Measurements from ENCODE around the gene TRABD2B.
A peak's percentile ranks its signal among the peaks of the same experiment; 100 is the strongest.

TRABD2B gene

DNA sequence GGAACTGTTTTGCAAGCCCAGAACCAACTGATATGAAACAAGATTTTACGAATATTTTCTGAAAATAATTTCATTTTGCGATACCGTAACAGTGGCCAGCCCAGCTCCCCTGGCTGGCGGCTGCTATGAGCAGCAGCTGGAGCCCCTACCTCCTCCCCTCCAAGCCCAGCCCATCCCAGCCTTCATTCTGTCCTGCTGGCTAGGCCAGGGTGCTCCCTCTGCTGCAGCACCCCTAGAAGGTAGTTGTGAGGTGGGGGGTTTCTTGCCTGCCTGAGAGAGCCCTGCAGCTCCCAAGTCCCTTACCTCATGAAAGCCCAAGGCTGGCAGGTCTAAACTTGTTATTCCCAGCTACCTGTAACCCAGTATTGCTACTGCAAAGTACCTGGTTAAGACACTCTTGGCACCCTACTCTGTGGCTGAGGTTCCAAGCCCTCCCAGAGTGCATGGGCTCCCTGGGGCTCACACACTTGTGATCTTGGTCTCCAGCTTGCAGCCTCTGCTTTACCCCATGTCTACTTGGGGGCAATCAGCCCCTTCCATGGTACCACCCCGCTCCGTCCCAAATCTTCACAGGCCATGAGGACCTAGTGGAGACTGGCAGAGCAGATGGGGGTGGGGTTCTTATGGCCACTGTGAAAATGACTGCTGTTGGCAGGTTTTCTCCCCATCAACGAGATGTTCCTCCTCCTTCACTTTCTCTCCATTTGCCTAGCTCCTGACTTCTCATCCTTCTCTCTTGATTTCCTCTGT, 239.8 kb downstream of the TRABD2B start:
- no peak overlapping the region for H3K4me3 ChIP-seq (ENCODE audit: control insufficient read depth, low read depth, low read length)
- DNase-seq (ENCODE audit: low read depth), result no peak
- TF ChIP-seq, protein P1, sequence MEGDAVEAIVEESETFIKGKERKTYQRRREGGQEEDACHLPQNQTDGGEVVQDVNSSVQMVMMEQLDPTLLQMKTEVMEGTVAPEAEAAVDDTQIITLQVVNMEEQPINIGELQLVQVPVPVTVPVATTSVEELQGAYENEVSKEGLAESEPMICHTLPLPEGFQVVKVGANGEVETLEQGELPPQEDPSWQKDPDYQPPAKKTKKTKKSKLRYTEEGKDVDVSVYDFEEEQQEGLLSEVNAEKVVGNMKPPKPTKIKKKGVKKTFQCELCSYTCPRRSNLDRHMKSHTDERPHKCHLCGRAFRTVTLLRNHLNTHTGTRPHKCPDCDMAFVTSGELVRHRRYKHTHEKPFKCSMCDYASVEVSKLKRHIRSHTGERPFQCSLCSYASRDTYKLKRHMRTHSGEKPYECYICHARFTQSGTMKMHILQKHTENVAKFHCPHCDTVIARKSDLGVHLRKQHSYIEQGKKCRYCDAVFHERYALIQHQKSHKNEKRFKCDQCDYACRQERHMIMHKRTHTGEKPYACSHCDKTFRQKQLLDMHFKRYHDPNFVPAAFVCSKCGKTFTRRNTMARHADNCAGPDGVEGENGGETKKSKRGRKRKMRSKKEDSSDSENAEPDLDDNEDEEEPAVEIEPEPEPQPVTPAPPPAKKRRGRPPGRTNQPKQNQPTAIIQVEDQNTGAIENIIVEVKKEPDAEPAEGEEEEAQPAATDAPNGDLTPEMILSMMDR (conservative IDR thresholded peaks at IDR 0.05; ENCODE audit: control insufficient read depth, insufficient read depth, low read depth, low read length), result no peak

DNA sequence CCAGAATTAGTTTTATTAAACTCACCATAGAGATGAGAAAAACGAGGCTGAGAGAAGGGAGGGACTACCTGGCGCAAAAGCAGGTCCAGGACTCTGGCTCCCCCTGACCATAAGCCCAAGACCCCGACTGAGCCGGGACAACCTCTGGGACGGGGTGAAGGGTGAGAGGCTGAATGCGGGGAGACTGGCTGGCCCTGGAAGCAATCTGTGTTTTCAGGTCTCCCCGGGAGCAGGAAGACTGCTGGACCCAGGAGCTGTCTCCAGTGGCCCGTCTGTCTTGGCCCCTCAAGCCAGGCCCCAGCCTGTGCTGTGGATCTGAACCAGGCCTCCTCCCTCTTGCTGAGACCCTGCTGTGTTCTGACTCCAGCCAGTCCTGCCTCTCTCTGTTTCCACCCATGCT, 240.8 kb downstream of the TRABD2B start:
- TF ChIP-seq, protein P1 (conservative IDR thresholded peaks at IDR 0.05; ENCODE audit: control insufficient read depth, insufficient read depth, low read depth, low read length), result no peak
- DNase-seq (ENCODE audit: low read depth), result no peak
- H3K4me3 ChIP-seq (ENCODE audit: control insufficient read depth, low read depth, low read length), result no peak overlapping the region

DNA sequence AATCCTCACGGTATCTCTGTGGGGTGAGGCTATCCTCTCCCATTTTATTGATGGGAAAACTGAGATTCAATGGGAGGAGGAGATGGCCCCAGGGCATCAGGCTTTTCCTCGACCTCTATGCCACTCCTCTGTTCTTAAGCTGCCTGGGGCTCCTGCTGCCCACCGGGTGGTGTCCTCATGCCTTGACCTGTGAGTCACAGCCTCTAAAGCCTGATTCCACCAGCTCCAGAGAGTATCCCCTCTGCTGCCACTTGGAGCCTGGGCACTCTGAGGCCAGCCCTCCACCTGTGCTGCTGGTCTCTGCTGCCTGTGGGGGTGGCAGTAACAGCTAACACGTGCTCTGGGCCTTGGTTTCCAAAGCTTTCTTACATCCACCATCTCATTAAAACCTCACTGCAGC, 241.2 kb downstream of the TRABD2B start:
- TF ChIP-seq, protein P1 (conservative IDR thresholded peaks at IDR 0.05; ENCODE audit: control insufficient read depth, insufficient read depth, low read depth, low read length), result no peak

DNA sequence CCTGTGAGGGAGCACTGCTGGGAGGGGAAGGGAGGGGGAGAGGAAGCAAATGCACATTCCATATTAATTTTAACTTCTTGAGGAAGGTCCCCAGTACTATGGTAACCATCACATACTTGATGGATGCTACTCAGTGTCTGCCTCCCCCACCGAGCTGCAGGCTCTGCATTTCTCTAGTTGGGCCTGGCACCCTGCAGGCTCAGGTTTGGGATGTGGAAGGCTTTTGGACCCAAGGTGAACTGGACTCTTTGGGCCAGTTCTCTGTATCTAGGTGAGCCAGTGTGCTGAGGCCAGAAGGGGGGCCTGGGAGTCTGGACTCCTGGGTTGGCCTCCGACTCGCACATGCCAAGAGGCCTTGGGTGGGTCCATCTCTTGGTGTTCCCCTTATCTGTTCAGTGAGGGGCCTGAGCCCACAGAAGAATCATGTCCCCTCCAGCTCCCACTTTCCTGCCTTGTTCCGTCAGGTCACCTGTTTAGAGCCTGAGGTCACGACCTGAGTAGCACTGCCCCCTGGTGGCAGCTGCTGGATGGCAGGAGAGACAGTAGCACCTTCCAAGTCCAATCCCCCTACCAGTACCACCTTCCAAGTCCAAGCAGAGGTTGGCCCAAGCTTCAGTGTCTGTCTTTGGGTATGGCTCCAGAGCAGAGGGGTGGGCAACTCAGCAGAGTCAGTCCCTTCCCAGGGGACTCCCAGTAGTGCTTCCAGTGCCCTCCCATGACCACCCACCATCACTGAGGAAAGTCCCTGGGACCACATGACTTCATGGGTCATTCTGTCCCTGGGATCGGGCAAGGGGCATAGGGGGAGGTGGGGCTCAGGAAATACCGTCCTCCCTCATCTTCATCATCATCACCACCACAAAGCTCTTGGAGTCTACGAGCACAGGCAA, 241.8 kb downstream of the TRABD2B start:
- TF ChIP-seq, protein P1 (conservative IDR thresholded peaks at IDR 0.05; ENCODE audit: control insufficient read depth, insufficient read depth, low read depth, low read length), result peak; percentile 55
- no peak overlapping the region for H3K4me3 ChIP-seq (ENCODE audit: control insufficient read depth, low read depth, low read length)
- DNase-seq (ENCODE audit: low read depth), result peak; percentile 11

More for the DNA sequence above, 241.2 kb downstream of the TRABD2B start:
- H3K4me3 ChIP-seq (ENCODE audit: control insufficient read depth, low read depth, low read length), result no peak overlapping the region
- DNase-seq (ENCODE audit: low read depth), result no peak

DNA sequence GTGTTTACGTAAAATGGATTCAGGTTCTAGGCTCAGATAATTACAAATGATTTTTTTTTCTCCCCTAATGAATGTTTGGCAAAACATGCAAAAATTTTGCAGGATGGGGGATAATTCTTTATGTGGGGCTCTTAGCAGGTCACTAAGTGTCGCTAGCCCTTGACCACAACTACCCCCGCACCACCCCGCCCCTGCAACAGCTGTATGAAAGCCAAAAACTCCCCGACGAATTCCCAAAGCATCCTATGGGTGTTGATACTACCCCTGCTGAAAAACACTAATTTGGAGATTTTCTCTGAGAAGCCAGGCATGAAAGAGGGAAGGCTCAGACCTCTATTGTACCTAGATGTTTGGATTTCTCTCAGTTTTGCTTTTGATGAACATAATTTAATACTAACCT, 243.0 kb downstream of the TRABD2B start:
- TF ChIP-seq, protein P1 (conservative IDR thresholded peaks at IDR 0.05; ENCODE audit: control insufficient read depth, insufficient read depth, low read depth, low read length), result no peak
- no peak overlapping the region for H3K4me3 ChIP-seq (ENCODE audit: control insufficient read depth, low read depth, low read length)
- no peak for DNase-seq (ENCODE audit: low read depth)

DNA sequence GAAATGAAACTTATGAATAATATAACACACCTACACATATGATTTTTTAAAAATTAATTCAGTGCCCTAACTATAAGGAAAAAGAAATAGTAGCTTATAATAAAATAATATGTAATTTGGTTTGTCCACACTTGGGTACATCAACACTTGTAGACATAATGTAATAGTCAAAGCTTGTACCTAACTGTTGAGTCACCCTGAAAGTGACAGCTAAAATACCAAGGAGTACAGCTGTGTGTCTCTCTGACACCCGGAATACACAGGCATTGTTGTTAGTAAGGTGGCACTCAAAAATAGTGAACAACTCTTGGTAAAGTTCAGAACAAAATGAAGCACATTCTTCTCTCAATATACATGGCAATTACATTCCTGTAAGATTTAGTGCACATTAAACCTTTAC, 243.4 kb downstream of the TRABD2B start:
- no peak overlapping the region for H3K4me3 ChIP-seq (ENCODE audit: control insufficient read depth, low read depth, low read length)
- DNase-seq (ENCODE audit: low read depth), result no peak
- TF ChIP-seq, protein P1 (conservative IDR thresholded peaks at IDR 0.05; ENCODE audit: control insufficient read depth, insufficient read depth, low read depth, low read length), result no peak
